K562 (cell line): Measurements from ENCODE around the gene ATXN3. TPM values are rescaled to one million over a fixed set of nuclear protein-coding genes. Genes with fewer than 3 reads are reported as not detected.

ENCODE experiments used
- KDM4B ChIP-seq, 2 experiments: fragments of 450-650 bp in 1 of 2; sonication (generic) in 1 of 2; IDR thresholded peaks; 2 replicates each; pipeline ENCODE4 v1.6.1; 2016 to 2017; ENCODE audit warnings: borderline replicate concordance in 2 of 2, antibody characterized with exemption in 1 of 2, low read depth in 1 of 2, mild to moderate bottlenecking in 1 of 2
- KDM5B ChIP-seq: fragments of 200-600 bp; sonication (generic); IDR thresholded peaks from 2 replicates; pipeline ENCODE4 v1.6.1; 2012; ENCODE audit warnings: low read depth, mild to moderate bottlenecking, moderate library complexity, low read length, control low read depth, inconsistent platforms; ENCODE audit not compliant: insufficient replicate concordance
- MXI1 ChIP-seq: IDR thresholded peaks from 2 replicates; pipeline ENCODE4 v1.6.1; 2011; ENCODE audit warnings: low read depth, mild to moderate bottlenecking, improper control_type of control experiment, low read length
- NCOA6 ChIP-seq: fragments of 450-650 bp; IDR thresholded peaks from 2 replicates; pipeline ENCODE4 v1.6.1; 2017; ENCODE audit warnings: mild to moderate bottlenecking
- PHF8 ChIP-seq: fragments of 200-600 bp; sonication (generic); IDR thresholded peaks from 2 replicates; pipeline ENCODE4 v1.6.1; 2012; ENCODE audit warnings: mixed run types, mild to moderate bottlenecking, inconsistent platforms, low read length, moderate library complexity, borderline replicate concordance
- POLR2H ChIP-seq: IDR thresholded peaks from 2 replicates; pipeline ENCODE4 v1.6.1; 2016; ENCODE audit warnings: missing genetic modification characterization, low read depth, mild to moderate bottlenecking, control low read depth, missing compliant biosample characterization, moderate library complexity
- SNIP1 ChIP-seq: fragments of 450-650 bp; IDR thresholded peaks from 2 replicates; pipeline ENCODE4 v1.7.1; 2017; ENCODE audit warnings: low read depth, mild to moderate bottlenecking
- TAF7 ChIP-seq: fragments of 450-650 bp; IDR thresholded peaks from 2 replicates; pipeline ENCODE4 v1.6.1; 2016; ENCODE audit warnings: missing genetic modification characterization, missing compliant biosample characterization
- TBP ChIP-seq: optimal IDR thresholded peaks from 2 replicates; pipeline ENCODE3; 2011; ENCODE audit warnings: low read depth, low read length, improper control_type of control experiment
- TFAP4 ChIP-seq: sonication (generic); formaldehyde crosslinking; IDR thresholded peaks from 2 replicates; pipeline ENCODE4 v1.8.0; 2022; ENCODE audit warnings: missing genetic modification reagents, mild to moderate bottlenecking, moderate library complexity, borderline replicate concordance
- ZBTB34 ChIP-seq: fragments of 250-450 bp; sonication (Bioruptor Pico); IDR thresholded peaks from 2 replicates; pipeline ENCODE4 v1.8.0; 2021; ENCODE audit warnings: mild to moderate bottlenecking, moderate library complexity
- ZBTB49 ChIP-seq: sonication (generic); formaldehyde crosslinking; IDR thresholded peaks from 2 replicates; pipeline ENCODE4 v1.8.0; 2022; ENCODE audit warnings: missing genetic modification reagents, mild to moderate bottlenecking, borderline replicate concordance
- ZBTB7A ChIP-seq: IDR thresholded peaks from 2 replicates; pipeline ENCODE4 v1.6.1; 2011; ENCODE audit warnings: low read depth, mild to moderate bottlenecking, low read length, moderate library complexity, borderline replicate concordance; ENCODE audit not compliant: control insufficient read depth
- ZNF280A ChIP-seq: fragments of 450-650 bp; IDR thresholded peaks from 2 replicates; pipeline ENCODE4 v1.6.1; 2018; ENCODE audit warnings: mild to moderate bottlenecking, low read depth; ENCODE audit not compliant: partially characterized antibody
- ZNF740 ChIP-seq, 3 experiments: fragments of 200-800 bp in 1 of 3; sonication (Bioruptor generic) in 1 of 3; sonication (generic) in 1 of 3; formaldehyde crosslinking in 1 of 3; IDR thresholded peaks; 2 replicates each; pipeline versions ENCODE4 v1.6.1 to v1.8.0; 2016 to 2022; ENCODE audit warnings: mild to moderate bottlenecking in 2 of 3, missing compliant biosample characterization in 2 of 3, missing genetic modification characterization in 2 of 3, missing genetic modification reagents in 1 of 3
- ZNF766 ChIP-seq: fragments of 200-800 bp; sonication (Bioruptor generic); conservative IDR thresholded peaks from 2 replicates; pipeline ENCODE4 v1.6.1; 2016; ENCODE audit warnings: missing genetic modification characterization, missing compliant biosample characterization
- ZSCAN32 ChIP-seq: fragments of 450-650 bp; formaldehyde crosslinking; IDR thresholded peaks from 2 replicates; pipeline ENCODE4 v1.4.0; 2020; ENCODE audit warnings: mild to moderate bottlenecking, moderate library complexity
- polyA plus RNA-seq, 8 experiments: library from polyadenylated mRNA; depleted of rRNA in 4 of 8; stranded (reverse) in 5 of 8; unstranded in 3 of 8; fragments of >200 nt; fragmentation: Nextera tagmentation in 2 of 8; fragmentation: Illumina TruSeq in 1 of 8; extraction: Ambion mirVana in 2 of 8; extraction: Trizol in 1 of 8; gene quantifications; 2 replicates each; pipeline versions ENCODE4 v1.2.1 to v1.2.3, GENCODE V29; 2011 to 2014; ENCODE audit warnings: inconsistent platforms in 1 of 8, missing spikeins in 1 of 8
- total RNA-seq, 7 experiments: library from RNA; depleted of rRNA in 6 of 7; stranded (reverse); fragments of >200 nt in 6 of 7; fragmentation: Illumina TruSeq in 2 of 7; extraction: Trizol in 2 of 7; gene quantifications; 2 replicates each; pipeline versions ENCODE4 v1.2.1 to v1.2.3, GENCODE V29; 2011 to 2021; ENCODE audit warnings: low replicate concordance in 1 of 7

ATXN3 gene
- total and polyA plus RNA-seq, 9 of the 15 experiments (the other 6 are each of a cell fraction or from before 2014, with no cell fraction given): 11.3 to 25.0 (median 14.6) TPM

GRCh38 chr14:92106143-92106926 lies at the start of gene ATXN3 (continued):
- TF ChIP-seq KDM5B (peak; percentile 62), TFAP4 (peak; percentile 45; the same call in 1 of the 2 replicates), KDM4B (IDR thresholded peaks at IDR 0.05; ENCODE audit: borderline replicate concordance in 2 of 2, low read depth in 1 of 2) (0 out of 4 replicates have a peak, but pooled peaks of 1 of the 2 experiments have one; percentile 53), ZBTB34 (no peak), ZBTB49 (CRISPR knock-in tag) (no peak), ZNF740 (CRISPR knock-in tag; IDR thresholded peaks at IDR 0.05) (no peak), ZNF740 (tag; IDR thresholded peaks at IDR 0.05) (no peak), TBP (peak; percentile 64), MXI1 (peak; percentile 45; the same call in 1 of the 2 replicates), SNIP1 (peak; percentile 73; the same call in 1 of the 2 replicates), NCOA6 (no peak), PHF8 (peak; percentile 80; the same call in 1 of the 2 replicates), ZBTB7A (peak; percentile 59; the same call in 1 of the 2 replicates), ZSCAN32 (CRISPR knock-in tag) (no peak), TAF7 (tag) (no peak), ZNF280A (no peak), POLR2H (no peak), ZNF766 (CRISPR knock-in tag) (0 out of 2 replicates have a peak, but pooled peaks have one; percentile 29)
